Activated CD4-positive, CD25-positive, alpha-beta regulatory T cell treated with anti-CD3 and anti-CD28 coated beads, Interleukin-2, amount 50 U/mL, for 72 hours (primary cell): ENCODE results near the gene LYPD8.
"Not testable (repeated sequence)": the region's sequence is repeated elsewhere in the genome, so short reads cannot be mapped to it uniquely, and the experiment has no call there.

Experiments
- DNase-seq: peaks from one replicate; pipeline ENCODE4 v3.0.0; 2021

Gene LYPD8, protein sequence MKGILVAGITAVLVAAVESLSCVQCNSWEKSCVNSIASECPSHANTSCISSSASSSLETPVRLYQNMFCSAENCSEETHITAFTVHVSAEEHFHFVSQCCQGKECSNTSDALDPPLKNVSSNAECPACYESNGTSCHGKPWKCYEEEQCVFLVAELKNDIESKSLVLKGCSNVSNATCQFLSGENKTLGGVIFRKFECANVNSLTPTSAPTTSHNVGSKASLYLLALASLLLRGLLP

DNA sequence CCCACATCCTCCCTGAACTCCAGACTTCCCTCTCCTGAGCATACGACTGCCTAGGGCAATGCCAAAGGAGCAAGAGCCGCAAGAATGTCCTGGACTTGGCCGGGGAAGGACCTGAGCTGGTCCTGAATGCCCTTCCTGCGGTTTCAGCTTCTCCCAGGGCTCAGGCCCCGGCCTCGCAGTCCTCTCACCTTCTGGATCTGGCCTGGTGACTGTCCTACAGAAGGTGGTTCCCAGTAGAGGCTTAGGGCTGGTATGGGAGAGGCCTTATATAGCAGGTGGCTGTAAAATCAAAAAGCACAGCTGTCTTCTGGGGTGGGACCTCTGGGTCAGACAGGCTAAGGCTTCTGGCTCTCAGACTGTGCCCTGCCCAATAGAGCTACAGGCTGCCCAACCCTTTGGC is at the start of gene LYPD8:
Gene LYPD8 (minus strand): TSS at position 243 of the 400 bp plus-strand sequence. CDS start 4,678 bp downstream, outside the sequence.
- DNase-seq, result no peak

DNA sequence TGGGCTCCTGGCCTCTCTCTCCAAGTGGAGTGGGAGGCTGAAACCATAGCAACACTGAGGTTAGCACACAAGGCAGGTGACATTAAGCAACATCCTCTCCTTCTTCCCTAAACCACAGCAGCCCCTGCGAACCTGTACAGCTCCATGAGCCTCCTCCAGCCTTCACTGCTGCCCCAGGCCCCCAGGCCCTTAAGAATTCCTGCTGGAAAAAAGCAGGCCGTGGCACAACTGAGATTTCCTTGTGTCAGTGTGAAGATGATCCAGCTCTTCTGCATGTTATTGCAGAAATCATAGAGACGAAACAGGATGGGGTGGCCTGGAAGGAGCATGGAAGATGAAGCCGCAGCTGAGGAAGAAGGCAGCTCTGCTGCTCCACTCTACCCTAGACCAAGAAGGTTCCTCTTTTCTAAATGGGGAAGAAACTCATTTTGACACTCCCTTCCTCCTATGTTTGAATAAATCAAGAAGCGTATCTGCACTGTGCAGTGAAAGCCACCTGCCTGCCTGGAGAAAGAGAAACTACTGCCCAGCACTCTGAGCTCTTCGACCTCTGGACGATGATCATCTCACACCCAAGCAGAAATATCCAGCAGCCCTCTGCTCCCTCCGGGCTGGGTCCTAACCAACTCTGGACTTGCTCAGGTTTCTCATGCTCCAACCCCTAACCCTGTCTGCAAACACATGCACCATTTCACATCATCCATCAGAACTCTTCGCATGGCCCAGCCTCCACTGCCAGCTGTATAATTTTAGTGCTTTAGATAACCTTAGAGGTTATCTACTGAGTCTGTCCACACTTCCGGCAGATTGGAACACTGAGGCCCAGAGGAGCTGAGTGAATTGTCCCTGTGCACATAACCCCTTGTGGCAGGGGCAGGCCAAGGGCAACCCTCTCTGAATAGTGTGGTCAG is 49.5 kb upstream of the LYPD8 start:
- DNase-seq, result no peak

DNA sequence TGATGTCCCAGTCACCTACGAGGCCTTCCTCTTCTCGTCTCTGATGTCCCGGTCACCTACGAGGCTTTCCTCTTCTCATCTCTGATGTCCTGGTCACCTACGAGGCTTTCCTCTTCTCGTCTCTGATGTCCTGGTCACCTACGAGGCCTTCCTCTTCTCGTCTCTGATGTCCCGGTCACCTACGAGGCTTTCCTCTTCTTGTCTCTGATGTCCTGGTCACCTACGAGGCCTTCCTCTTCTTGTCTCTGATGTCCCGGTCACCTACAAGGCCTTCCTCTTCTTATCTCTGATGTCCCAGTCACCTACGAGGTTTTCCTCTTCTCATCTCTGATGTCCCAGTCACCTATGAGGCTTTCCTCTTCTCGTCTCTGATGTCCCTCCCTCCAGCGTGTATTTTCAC is 47.9 kb upstream of the LYPD8 start:
- DNase-seq, result not testable (repeated sequence)

DNA sequence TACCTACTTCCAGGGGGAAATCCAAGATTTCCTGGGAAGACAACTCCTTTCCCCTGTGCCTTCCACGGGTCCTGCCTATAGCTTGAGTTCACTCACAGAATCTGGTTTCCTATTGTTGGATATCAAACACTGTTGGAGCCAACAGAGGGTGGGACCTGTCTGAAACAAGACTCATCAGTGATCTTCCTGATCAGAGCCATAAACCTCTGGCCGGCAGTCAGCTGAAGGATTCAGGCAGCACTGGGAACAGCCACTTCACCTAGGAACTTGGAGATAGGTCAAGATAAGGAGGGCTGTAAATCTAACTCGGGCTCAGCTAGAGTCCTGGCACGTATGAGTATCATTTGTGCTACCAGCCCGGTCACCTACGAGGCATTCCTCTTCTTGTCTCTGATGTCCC is 46.9 kb upstream of the LYPD8 start:
- no peak for DNase-seq

DNA sequence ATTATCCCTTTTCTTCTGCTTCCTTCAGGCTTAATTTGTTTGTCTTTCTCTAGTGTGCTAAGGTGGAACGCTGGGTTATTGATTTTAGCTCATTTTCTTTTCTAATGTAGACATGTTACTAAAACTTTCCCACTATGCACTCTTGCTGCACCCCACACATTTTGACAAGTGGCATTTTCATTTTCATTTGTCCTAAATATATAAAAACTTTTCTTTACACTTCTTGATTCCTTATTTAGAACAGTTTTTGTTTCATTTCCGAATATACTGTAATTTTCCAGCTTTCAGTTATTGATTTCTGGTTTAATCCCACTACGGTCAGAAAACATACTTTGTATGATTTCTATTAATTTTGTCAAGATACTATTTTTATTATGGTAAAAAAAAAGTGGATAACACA is 44.9 kb upstream of the LYPD8 start:
- no peak for DNase-seq

DNA sequence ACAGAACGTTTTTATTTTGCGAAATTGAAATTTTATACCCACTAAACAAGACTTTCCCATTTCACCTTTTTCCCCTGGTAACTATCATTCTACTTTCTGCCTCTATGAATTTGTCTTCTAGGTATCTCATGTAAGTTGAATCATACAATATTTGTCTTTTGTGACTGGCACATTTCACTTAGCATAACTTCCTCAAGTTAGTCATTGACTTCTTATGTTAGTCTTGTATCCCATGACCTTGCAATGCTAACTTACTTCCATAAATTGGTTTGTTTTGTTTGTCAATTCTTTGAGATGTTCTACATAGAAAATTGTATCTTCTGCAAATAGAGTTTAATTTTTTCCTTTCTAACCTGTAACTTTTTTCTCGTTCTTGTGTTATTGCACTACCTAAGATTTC is 43.2 kb upstream of the LYPD8 start:
- no peak for DNase-seq

DNA sequence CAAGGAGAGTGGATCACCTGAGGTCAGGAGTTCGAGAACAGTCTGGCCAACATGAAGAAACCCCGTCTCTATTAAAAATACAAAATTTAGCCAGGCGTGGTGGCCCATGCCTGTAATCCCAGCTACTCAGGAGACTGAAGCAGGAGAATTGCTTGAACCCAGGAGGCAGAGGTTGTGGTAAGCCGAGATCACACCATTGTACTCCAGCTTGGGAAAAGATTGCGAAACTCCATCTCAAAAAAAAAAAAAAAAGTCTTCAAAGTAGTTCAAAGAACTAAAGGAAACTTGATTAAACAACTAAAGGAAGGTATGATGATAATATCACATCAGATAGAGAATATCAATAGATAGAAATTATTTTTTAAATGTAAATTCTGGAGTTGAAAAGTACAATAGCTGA is 39.1 kb upstream of the LYPD8 start:
- DNase-seq, result not testable (repeated sequence)

DNA sequence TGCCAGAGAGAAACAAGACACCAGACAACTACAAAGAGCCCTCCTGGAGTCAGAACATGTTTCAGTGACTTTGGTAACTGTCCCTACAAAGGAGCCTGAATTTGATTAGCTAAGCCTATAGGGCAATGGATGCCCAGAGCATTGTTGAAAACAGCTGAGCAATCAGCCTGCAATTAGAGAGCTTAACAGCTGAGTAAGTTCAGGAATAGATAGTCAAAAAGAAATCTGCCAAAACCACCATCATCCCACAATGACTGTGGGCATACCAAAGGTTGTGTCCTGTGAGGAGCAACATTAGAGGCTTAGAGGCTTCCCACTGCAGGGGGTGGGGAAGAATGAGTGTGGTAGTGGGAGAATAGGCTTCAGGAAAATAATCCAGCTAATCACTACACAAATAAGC is 38.0 kb upstream of the LYPD8 start:
- DNase-seq, result no peak

DNA sequence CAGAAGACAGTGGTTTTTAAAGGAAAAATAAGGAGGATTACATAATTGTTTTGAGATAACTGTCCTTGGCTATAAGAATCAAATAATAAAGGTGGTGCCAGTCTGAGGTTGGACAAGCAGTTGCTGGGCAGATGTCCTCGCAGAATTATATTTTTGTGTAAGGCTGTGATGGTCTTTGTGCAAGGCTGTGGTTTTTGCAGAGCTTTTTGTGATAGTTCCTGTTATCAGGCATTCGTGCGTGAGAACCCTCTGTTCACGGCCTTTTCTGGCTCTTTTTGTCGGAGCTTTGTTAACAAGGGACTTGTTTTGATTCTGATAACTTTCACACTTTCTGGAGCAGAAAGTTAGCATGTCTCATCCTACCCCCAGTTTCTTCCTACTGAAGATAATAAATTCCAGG is 36.8 kb upstream of the LYPD8 start:
- DNase-seq, result no peak

DNA sequence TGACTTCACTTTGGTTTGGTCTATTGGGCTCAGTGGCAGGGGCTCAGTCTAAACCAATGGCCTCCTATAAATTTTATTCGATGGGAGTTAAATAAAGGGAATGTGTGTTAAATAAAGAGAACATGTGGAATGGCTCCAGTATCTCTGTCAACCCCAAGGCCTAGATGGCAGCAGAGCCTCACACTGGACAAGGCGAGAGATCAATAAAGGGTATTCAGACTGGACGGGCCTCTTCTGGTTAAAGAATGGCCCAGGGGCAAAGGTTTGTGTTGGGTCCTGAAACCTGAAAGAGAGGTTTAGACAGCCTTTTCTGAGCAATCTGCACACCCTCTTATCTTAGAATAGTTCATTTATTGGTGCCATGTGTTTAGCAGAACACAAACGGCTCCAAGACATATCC is 35.5 kb upstream of the LYPD8 start:
- no peak for DNase-seq

DNA sequence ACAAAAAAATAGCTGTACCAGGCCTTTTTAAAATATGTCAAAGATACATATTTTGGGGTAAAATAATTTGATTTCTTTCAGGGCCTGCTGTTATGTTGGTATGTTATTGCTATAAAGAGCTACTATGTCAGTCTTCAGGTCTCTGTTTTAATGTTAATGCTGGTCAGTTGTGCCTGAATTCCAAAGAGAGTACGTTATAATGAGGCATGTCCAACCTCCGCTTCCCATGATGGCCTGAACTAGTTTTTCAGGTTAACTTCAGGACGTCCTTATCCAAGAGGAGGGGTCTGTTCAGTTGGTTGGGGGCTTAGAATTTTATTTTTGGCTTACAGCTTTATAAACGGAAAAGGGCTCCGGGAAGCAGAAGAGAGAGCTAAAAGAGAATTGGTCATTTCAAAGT is 34.9 kb upstream of the LYPD8 start:
- no peak for DNase-seq

DNA sequence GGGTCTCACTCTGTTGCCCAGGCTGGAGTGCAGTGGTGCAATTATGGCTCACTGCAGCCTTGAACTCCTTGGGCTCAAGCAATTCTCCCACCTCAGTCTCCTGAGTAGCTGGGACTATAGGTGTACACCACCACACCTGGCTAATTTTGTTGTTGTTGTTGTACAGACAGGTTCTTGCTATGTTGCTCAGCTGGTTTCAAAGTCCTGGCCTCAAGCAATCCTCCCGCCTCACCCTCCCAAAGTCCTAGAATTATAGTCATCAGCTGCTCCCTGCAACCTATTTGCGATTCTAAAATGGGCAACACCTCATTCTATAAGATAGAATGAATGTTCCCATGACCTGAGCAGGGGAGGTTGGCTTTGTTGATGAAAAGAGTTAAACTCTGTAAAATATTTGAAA is 33.8 kb upstream of the LYPD8 start:
- not testable (repeated sequence) for DNase-seq

DNA sequence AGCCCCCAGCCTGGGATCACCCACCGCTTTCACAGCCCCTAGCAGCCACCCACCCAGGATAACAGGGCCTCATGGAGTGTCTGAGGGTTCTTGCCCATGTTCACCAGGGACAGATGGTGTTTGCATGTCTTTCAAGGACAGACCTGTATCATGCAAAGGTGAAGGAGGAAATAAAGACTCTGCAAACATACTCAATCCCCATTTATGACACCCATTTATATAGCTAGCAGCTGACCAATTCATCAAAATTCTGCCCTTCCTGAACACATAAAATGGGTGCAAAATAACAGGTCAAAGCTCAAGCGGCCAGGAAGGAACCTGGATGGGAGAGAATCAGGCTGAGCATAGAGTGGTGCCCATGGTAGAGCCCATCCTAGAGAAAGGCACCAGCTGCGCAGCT is 32.8 kb upstream of the LYPD8 start:
- no peak for DNase-seq

DNA sequence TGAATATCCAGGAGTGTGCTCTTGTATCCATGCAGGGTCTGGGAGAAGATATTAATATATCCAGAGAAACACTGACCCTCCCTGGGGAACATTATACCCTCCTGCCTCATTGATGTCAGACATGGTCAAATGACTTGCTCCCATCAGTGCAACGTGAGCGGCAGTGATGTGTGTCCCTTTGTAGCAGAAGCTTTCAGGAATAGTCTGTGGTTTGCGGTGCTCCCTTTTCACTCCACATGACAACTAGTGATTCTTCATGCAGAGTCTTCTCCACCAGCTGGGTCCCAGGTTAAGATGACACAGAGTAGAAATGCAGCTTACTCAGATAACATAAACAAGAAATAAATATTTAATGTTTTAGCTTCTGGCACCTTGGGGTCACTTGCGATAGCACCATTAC is 31.9 kb upstream of the LYPD8 start:
- DNase-seq, result no peak

DNA sequence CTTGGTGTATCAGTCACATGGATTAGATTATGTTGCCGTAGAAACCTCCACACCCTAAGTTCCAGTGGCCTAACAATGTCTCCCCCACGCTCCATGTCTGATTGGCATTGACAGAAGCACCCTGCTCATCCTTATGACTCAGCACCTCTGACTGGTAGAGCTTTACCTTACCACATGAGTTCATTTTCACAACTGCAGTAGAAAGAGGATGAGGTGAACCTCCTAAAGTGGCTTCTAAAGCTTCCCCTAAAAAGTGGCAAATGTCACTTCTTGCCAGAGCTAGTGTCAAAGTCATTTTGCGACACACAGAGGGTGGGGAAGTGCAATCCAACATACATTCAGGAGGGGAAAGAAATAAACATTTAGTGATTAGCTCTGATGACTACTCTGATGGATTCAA is 30.6 kb upstream of the LYPD8 start:
- no peak for DNase-seq

DNA sequence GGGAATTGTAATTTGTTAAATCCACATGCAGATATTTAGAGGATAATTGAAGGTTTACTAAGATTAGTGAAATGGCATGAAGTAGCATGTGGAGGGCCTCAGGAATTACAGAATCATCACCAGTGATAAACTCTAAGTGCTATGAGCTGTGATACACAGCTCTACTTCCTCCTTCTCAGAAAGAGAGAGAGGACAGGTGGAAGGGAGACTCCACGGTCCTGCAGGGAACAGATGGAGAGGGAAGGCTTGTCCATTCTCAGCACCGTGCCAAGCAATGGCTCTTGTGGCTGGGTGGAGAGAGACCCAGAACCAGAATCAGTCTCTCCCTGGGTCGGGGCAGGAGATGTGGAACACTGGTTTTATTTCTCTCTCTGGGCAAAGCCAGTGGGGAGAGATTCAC is 27.8 kb upstream of the LYPD8 start:
- no peak for DNase-seq

DNA sequence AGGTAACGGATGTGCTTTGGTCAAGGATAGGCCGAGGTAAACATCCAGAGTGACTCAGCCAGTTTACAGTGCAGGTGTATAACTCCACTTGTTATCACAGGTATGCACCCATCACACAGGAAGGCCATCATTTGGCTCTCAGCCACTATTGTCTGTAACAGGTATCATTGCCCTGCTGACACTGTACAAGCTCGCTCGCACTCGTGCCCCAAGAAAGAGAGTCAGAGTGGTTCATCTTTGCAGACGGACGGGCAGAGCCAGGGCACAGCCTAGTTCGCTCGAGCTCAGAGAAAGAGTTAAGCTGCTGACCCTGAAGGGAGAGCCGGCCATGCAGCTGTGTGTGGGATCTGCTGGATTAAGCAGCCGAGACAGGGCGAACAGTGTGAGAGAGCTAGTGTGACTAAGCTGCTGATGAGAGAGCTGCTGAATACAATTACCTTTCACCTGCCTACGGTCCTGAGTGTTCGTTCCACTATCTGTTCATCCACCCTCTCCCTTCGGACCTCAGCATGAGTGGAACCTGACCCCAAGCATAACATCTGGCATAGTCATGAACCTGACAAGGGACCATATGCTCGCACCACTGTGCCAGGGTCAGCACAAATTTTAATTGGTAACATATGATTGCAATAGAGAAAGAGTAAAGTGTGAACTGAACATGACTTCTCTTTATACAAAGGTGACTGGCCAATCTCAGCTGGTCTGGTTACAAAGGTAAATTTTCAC is 27.0 kb upstream of the LYPD8 start:
- no peak for DNase-seq

DNA sequence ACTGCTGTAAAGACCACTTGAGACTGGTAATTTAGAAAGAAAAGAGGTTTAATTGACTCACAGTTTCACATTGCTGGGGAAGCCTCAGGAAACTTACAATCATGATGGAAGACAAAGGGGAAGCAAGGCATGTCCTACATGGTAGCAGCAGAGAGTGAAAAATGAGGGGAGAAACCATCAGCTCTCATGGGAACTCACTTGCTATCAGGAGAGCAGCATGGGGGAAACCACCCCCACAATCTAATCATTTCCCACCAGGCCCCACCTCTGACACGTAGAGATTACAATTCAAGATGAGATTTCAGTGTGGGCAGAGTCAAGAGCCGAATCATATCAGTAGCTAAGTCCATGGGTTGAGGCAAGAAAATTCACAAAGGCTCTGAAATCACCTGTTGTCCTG is 23.8 kb upstream of the LYPD8 start:
- no peak for DNase-seq

DNA sequence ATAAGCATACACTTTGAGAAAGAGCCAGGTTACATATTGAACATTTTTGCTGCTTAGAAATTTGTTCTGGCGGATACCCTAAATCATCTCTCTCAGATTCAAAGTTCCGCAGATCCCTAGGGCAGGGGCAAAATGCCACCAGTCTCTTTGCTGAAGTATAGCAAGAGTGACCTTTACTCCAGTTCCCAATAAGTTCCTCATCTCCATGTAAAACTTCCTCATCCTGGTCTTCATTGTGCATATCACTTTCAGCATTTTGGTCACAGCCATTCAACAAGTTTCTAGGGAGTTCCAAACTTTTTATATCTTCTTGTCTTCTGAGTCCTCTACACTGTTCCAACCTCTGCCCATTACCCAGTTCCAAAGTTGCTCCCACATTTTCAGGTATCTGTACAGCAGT is 23.3 kb upstream of the LYPD8 start:
- DNase-seq, result no peak

DNA sequence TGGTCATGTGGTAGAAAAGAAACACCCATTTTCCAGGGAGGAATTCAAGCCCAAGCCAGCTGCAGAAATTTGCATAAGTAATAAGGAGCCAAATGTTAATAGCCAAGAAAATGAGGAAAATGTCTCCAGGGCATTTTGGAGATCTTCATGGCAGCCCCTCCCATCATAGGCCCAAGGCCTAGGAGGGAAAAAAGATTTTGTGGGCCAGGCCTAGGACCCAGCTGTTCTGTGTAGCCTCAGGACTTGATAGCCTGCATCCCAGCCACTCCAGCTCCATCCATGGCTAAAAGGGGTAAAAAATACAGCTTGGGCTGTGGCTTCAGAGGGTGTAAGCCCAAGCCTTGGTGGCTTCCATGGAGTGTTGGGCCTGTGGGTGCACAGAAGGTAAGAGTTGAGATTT is 21.4 kb upstream of the LYPD8 start:
- no peak for DNase-seq

DNA sequence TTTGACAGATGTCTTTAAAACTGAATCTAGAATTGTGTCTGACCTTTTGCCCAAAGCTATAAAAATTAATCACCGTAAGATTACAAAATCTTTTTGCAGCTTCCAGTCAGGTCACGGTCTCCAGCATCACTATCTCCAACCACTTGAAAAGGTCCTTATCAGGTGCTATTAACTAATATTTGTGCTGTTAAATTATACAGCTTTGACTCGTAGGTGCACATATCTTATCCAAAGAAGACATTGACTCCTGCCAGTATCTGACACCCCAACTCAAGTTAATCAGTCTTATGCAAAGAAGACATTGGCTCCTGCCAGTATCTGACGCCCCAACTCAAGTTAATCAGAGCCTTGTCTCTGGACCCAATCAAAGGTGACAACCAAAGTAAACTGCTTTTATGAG is 19.9 kb upstream of the LYPD8 start:
- DNase-seq, result no peak

DNA sequence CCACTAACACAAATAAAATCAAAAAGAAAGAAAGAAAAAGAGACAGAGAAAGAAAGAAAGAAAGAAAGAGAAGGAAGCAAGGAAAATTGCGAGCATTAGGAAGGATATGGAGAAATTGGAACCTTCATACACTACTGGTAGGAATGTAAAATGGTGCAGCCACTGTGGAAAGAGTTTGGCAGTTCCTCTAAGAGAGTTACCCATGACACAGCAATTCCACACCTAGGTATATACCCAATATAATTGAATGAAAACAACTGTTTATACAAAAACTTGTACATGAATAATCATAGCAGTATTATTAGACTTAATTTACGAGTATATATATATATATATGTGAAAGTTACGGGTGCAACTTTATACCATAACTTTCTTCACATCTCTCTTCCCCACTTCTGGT is 4.1 kb upstream of the LYPD8 start:
- DNase-seq, result no peak

DNA sequence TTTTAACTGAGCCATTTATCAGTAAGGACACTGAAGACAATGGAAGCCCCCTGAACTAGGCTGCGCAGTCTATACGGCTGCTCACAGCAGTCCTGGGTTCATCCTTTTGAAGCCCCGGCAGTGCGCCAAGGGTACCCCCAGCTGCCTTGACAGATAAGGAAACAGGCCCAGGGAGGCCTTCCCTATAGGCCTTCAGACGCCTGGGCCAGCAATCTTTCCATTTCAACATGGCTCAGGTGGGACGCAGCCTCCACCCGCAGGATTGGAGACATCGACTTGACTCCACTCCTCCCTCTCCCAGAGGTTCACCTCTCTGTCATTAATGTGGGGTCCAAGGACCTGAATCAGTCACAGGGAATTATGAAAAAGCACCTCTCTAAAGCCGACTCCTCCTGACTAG is 2.8 kb upstream of the LYPD8 start:
- no peak for DNase-seq

DNA sequence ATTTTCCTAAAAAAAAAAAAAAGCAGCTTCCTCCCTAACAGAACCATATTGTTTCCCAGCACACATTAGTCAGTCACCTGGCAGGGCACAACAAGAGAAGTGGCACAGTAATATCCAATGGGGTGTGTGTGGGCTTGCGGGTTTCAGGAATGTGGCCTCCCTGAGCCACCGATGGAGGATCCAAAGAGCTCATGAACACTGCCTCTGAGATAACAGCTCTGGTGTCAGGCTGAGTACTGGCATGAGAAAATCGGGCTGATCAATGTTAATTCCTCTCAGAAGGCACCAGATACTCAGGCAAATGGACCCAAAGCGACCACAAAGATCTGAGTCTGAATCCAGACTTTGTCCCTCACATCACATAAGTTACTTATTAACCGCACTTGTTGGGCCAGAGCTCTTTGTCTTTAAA is 2.2 kb upstream of the LYPD8 start:
- no peak for DNase-seq
